Liver (tissue), 9 donors: ENCODE results near the gene PROX1. TPM values are rescaled to one million over a fixed set of nuclear protein-coding genes. Genes with fewer than 3 reads are reported as not detected.

Experiments used
- DNase-seq: peaks from one replicate; pipeline ENCODE4 v3.0.0-alpha.2; 2017; ENCODE audit warnings: low spot score
- H3K27ac ChIP-seq, 2 donors: one replicate each; pipeline ENCODE4 v1.7.0; 2013; ENCODE audit warnings: inconsistent platforms in 2 of 2, low read length in 2 of 2, control low read depth in 1 of 2, low read depth in 1 of 2, mild to moderate bottlenecking in 1 of 2
- H3K27me3 ChIP-seq, 4 donors: one replicate each; pipeline versions ENCODE4 v1.6.1 to v1.7.0; 2013; ENCODE audit warnings: low read length in 3 of 4, inconsistent platforms in 1 of 4, mild to moderate bottlenecking in 1 of 4, moderate library complexity in 1 of 4; ENCODE audit not compliant: control insufficient read depth in 4 of 4, insufficient read depth in 4 of 4
- H3K36me3 ChIP-seq, 4 donors: one replicate each; pipeline versions ENCODE4 v1.6.1 to v1.7.0; 2013; ENCODE audit warnings: low read length in 3 of 4, mild to moderate bottlenecking in 3 of 4, low read depth in 1 of 4, moderate library complexity in 1 of 4; ENCODE audit not compliant: control insufficient read depth in 4 of 4, insufficient read depth in 3 of 4
- H3K4me1 ChIP-seq, 4 donors: one replicate each; pipeline versions ENCODE4 v1.6.1 to v1.7.0; 2013; ENCODE audit warnings: low read length in 3 of 4, mild to moderate bottlenecking in 3 of 4, moderate library complexity in 1 of 4; ENCODE audit not compliant: control insufficient read depth in 4 of 4, insufficient read depth in 4 of 4
- H3K4me3 ChIP-seq, 3 donors: one replicate each; pipeline versions ENCODE4 v1.6.1 to v1.7.0; 2013; ENCODE audit warnings: low read length in 3 of 3, control low read depth in 1 of 3, low read depth in 1 of 3, mild to moderate bottlenecking in 1 of 3
- H3K9ac ChIP-seq, 2 donors: one replicate each; pipeline ENCODE4 v1.7.0; 2013; ENCODE audit warnings: low read length in 2 of 2, mild to moderate bottlenecking in 2 of 2, moderate library complexity in 2 of 2, control low read depth in 1 of 2, low read depth in 1 of 2
- H3K9me3 ChIP-seq, 4 donors: one replicate each; pipeline versions ENCODE4 v1.6.1 to v1.7.0; 2013; ENCODE audit warnings: low read length in 3 of 4; ENCODE audit not compliant: control insufficient read depth in 4 of 4
- EGR1 ChIP-seq, 2 donors: IDR thresholded peaks; 2 replicates each; pipeline ENCODE4 v1.6.1; 2016 to 2018; ENCODE audit warnings: antibody characterized with exemption in 2 of 2, low read depth in 2 of 2
- FOXA1 ChIP-seq: IDR thresholded peaks from 2 replicates; pipeline ENCODE4 v1.6.1; 2016; ENCODE audit warnings: antibody characterized with exemption
- FOXA2 ChIP-seq: IDR thresholded peaks from 2 replicates; pipeline ENCODE4 v1.6.1; 2016; ENCODE audit warnings: antibody characterized with exemption
- GABPA ChIP-seq, 2 donors: IDR thresholded peaks in 1 of 2; conservative IDR thresholded peaks in 1 of 2; 2 replicates each; pipeline ENCODE4 v1.6.1; 2016; ENCODE audit warnings: antibody characterized with exemption in 2 of 2, mild to moderate bottlenecking in 1 of 2, moderate library complexity in 1 of 2
- HNF4A ChIP-seq, 2 donors: conservative IDR thresholded peaks; 2 replicates each; pipeline ENCODE4 v1.6.1; 2016; ENCODE audit warnings: antibody characterized with exemption in 2 of 2, mild to moderate bottlenecking in 2 of 2
- HNF4G ChIP-seq: IDR thresholded peaks from 2 replicates; pipeline ENCODE4 v1.6.1; 2016; ENCODE audit warnings: antibody characterized with exemption
- JUND ChIP-seq, 2 donors: IDR thresholded peaks; 2 replicates each; pipeline ENCODE4 v1.6.1; 2016; ENCODE audit warnings: antibody characterized with exemption in 2 of 2
- NR2F2 ChIP-seq: IDR thresholded peaks from 2 replicates; pipeline ENCODE4 v1.6.1; 2016; ENCODE audit warnings: antibody characterized with exemption
- RAD21 ChIP-seq, 2 donors: IDR thresholded peaks; 2 replicates each; pipeline ENCODE4 v1.6.1; 2016; ENCODE audit warnings: antibody characterized with exemption in 2 of 2, mild to moderate bottlenecking in 2 of 2
- RXRA ChIP-seq, 2 donors: IDR thresholded peaks; 2 replicates each; pipeline ENCODE4 v1.6.1; 2017 to 2018; ENCODE audit warnings: antibody characterized with exemption in 2 of 2, mild to moderate bottlenecking in 1 of 2
- SP1 ChIP-seq: IDR thresholded peaks from 2 replicates; pipeline ENCODE4 v1.6.1; 2018; ENCODE audit warnings: antibody characterized with exemption, mild to moderate bottlenecking
- TAF1 ChIP-seq: conservative IDR thresholded peaks from 2 replicates; pipeline ENCODE4 v1.6.1; 2016; ENCODE audit warnings: antibody characterized with exemption, mild to moderate bottlenecking
- YY1 ChIP-seq: IDR thresholded peaks from 2 replicates; pipeline ENCODE4 v1.6.1; 2016; ENCODE audit warnings: antibody characterized with exemption, mild to moderate bottlenecking
- WGBS: extraction: QIAGEN DNeasy Blood & Tissue Kit; methylation state at CpG from one replicate; pipeline ENCODE4 v1.1.7; 2013; 5-methylcytosine and 5-hydroxymethylcytosine counted together
- polyA plus RNA-seq, 2 donors: library from polyadenylated mRNA; stranded (reverse) in 1 of 2; unstranded in 1 of 2; fragments of 200-250 nt in 1 of 2; fragments of >200 nt in 1 of 2; fragmentation: Nextera tagmentation in 1 of 2; extraction: Ambion mirVana in 1 of 2; gene quantifications; one replicate each; pipeline versions ENCODE4 v1.2.1 to v1.2.3, GENCODE V29; 2013 to 2015
- total RNA-seq, 2 donors: library from RNA; depleted of rRNA; stranded (reverse); fragments of >200 nt; gene quantifications; one replicate each; pipeline ENCODE4 v1.2.3, GENCODE V29; 2014
- TF ChIP-seq, protein P1 (sequence below): IDR thresholded peaks from 2 replicates; pipeline ENCODE4 v1.6.1; 2016; ENCODE audit warnings: antibody characterized with exemption
- TF ChIP-seq, protein P2 (sequence below): IDR thresholded peaks from 2 replicates; pipeline ENCODE4 v1.6.1; 2016; ENCODE audit warnings: antibody characterized with exemption
- TF ChIP-seq, protein P3 (sequence below): IDR thresholded peaks from 2 replicates; pipeline ENCODE4 v1.6.1; 2016; ENCODE audit warnings: antibody characterized with exemption, mild to moderate bottlenecking
- TF ChIP-seq, protein P4 (sequence below): fragments of 150-350 bp; IDR thresholded peaks from 2 replicates; pipeline ENCODE4 v1.5.1; 2017; ENCODE audit warnings: improper control_type of control experiment, low read depth, low read length; ENCODE audit not compliant: missing input control
- donor health status: healthy.
- donor health status: healthy.
- donor health status: healthy.
- donor health status: healthy.
- donor health status: healthy.

Gene PROX1
- total and polyA plus RNA-seq, 4 donors: 18.3 to 101 (median 31.3) TPM

DNA sequence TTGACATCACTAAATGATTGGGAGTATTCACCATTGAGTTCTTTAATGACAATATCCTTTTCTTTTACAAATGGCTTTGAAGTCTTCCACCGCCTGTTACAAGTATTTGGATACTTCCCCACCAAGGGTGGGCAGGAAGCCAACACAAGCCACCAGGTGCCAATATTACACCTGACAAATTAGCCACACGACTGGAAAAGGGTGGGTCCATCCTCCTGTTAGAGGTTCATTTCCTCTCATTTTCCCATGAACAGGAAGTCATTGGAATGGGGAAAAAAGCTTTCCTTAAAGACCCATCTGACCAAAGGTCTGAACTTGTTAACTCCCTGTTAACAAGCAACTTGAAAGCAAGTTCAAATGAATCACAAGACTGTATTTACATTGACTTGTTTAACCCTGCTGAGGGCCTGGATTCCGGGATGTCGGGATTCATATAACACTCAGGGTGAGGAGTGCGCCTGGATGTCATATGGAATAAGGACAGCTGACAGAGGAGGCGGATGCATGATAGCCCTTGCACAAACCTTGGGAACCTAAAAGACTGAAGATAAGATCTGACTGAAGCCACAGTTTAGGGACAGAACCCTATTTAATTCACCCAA, 40.5 kb upstream of the PROX1 start (continued):
- TF ChIP-seq GABPA (IDR thresholded peaks at IDR 0.05 in 1 of 2, conservative IDR thresholded peaks at IDR 0.05 in 1 of 2): no peak
- no peak for TF ChIP-seq NR2F2
- no peak for TF ChIP-seq TAF1
- TF ChIP-seq FOXA1: no peak

DNA sequence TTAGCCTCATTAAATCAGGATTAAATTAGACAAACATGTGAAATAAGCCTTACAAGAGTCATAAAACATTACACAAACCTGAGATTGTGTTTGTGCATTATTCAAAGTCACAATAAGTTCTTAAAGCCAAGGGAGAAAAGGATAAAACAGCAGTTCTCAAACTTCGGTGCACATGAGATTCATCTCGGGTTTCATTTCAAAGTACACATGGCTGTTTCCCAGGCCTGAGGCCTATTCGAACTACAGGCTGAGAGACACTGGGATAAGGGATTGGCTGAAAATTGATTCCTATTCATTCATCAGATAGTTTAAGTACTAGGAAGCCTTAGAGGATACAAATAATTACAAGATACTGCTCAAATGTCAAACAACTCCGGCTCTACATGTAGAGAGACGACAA, 35.9 kb upstream of the PROX1 start:
- WGBS: 62% methylated on average over 5 of the region's 5 CpGs
- Histone ChIP-seq H3K4me3 (no peak overlapping the region), H3K27ac (no peak overlapping the region), H3K27me3 (no peaks in the 10 kb centered on the region), H3K36me3 (no peaks in the 10 kb centered on the region), H3K9me3 (no peaks in the 10 kb centered on the region), H3K4me1 (peaks cover 0 to 17% (median 8%) of the 10 kb centered on the region in 4 donors), H3K9ac (no peak overlapping the region)
- no peak for DNase-seq
- TF ChIP-seq RXRA (IDR thresholded peaks at IDR 0.05): no peak
- no peak for TF ChIP-seq NR2F2
- TF ChIP-seq, protein P1, sequence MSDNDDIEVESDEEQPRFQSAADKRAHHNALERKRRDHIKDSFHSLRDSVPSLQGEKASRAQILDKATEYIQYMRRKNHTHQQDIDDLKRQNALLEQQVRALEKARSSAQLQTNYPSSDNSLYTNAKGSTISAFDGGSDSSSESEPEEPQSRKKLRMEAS: peak; percentile 52
- no peak for TF ChIP-seq YY1
- peak; percentile 8 to 31 for TF ChIP-seq HNF4A (conservative IDR thresholded peaks at IDR 0.05)
- peak in 1 of 2 donors; percentile 7 for TF ChIP-seq RAD21 (IDR thresholded peaks at IDR 0.05)

DNA sequence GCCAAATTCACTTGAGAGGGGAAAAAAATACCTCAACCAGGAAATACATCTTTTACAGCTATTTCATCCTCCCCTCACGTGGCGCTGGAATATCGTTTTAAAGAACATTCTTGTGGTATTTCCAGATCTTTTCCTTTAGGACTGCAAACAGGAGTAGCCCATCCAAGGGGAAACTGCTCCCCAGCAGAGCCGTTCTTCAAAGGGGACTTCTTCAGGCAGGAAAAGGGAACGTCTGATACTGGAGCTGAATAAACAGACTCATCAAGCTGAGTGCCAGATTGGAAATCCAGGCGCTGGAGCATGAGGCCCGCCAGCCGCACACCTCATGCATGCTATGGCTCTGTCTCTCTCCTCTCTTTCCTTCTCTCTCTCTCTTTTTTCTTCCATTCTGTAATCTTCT, 34.0 kb upstream of the PROX1 start:
- peaks cover 1 to 36% (median 22%) of the 10 kb centered on the region in 4 donors for H3K4me1 ChIP-seq
- DNase-seq: no peak
- TF ChIP-seq HNF4G (no peak), GABPA (IDR thresholded peaks at IDR 0.05 in 1 of 2, conservative IDR thresholded peaks at IDR 0.05 in 1 of 2) (no peak), TAF1 (no peak), RAD21 (IDR thresholded peaks at IDR 0.05) (no peak)
- TF ChIP-seq, protein P2, sequence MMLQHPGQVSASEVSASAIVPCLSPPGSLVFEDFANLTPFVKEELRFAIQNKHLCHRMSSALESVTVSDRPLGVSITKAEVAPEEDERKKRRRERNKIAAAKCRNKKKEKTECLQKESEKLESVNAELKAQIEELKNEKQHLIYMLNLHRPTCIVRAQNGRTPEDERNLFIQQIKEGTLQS: no peak
- TF ChIP-seq, protein P1: no peak
- H3K9me3 ChIP-seq: no peaks in the 10 kb centered on the region
- H3K27ac ChIP-seq: no peak overlapping the region
- H3K27me3 ChIP-seq: no peaks in the 10 kb centered on the region
- WGBS: 88% methylated on average over 8 of the region's 8 CpGs
- no peak overlapping the region for H3K9ac ChIP-seq
- no peaks in the 10 kb centered on the region for H3K36me3 ChIP-seq
- H3K4me3 ChIP-seq: no peak overlapping the region

DNA sequence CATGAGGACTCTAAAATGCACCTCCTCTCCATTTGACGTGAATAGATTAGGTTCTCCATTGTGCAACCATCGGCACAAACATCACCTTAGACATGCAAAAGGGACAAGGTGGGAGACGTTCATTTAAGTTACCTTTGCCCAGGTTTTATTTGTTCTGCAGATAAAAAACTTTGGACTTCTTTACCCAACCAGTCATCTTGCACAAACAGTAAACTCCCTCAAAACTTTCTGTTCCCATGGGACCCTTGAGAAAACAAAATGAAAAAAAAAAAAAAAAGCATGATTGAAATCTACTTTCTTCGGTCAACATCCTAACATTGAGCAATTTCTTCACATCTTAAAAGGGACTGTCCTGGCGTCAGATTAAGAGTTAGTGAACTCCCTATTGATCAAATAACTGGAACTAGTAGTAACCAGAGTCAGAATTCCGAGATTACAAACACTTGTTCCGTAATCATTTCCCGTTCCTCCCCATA, 31.4 kb upstream of the PROX1 start:
- no peak for DNase-seq
- no peaks in the 10 kb centered on the region for H3K9me3 ChIP-seq
- peak overlapping the region; percentile 58 to 71 for H3K27ac ChIP-seq
- peak overlapping the region in 1 of 2 donors; percentile 27 for H3K9ac ChIP-seq
- 32% methylated on average over 8 of the region's 8 CpGs for WGBS
- H3K27me3 ChIP-seq: no peaks in the 10 kb centered on the region
- no peak overlapping the region for H3K4me3 ChIP-seq
- no peaks in the 10 kb centered on the region for H3K36me3 ChIP-seq
- H3K4me1 ChIP-seq: peaks cover 1 to 47% (median 26%) of the 10 kb centered on the region in 4 donors
- TF ChIP-seq, protein P1: peak; percentile 74
- TF ChIP-seq, protein P3, sequence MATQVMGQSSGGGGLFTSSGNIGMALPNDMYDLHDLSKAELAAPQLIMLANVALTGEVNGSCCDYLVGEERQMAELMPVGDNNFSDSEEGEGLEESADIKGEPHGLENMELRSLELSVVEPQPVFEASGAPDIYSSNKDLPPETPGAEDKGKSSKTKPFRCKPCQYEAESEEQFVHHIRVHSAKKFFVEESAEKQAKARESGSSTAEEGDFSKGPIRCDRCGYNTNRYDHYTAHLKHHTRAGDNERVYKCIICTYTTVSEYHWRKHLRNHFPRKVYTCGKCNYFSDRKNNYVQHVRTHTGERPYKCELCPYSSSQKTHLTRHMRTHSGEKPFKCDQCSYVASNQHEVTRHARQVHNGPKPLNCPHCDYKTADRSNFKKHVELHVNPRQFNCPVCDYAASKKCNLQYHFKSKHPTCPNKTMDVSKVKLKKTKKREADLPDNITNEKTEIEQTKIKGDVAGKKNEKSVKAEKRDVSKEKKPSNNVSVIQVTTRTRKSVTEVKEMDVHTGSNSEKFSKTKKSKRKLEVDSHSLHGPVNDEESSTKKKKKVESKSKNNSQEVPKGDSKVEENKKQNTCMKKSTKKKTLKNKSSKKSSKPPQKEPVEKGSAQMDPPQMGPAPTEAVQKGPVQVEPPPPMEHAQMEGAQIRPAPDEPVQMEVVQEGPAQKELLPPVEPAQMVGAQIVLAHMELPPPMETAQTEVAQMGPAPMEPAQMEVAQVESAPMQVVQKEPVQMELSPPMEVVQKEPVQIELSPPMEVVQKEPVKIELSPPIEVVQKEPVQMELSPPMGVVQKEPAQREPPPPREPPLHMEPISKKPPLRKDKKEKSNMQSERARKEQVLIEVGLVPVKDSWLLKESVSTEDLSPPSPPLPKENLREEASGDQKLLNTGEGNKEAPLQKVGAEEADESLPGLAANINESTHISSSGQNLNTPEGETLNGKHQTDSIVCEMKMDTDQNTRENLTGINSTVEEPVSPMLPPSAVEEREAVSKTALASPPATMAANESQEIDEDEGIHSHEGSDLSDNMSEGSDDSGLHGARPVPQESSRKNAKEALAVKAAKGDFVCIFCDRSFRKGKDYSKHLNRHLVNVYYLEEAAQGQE: peak; percentile 29
- TF ChIP-seq RXRA (IDR thresholded peaks at IDR 0.05) (peak; percentile 85 to 91), SP1 (peak; percentile 84), FOXA2 (peak; percentile 35), YY1 (peak; percentile 65), NR2F2 (no peak), JUND (IDR thresholded peaks at IDR 0.05) (peak; percentile 71 to 94), EGR1 (IDR thresholded peaks at IDR 0.05; ENCODE audit: low read depth in 2 of 2) (peak in 1 of 2 donors; percentile 44), FOXA1 (peak; percentile 12), RAD21 (IDR thresholded peaks at IDR 0.05) (peak; percentile 49 to 50), HNF4A (conservative IDR thresholded peaks at IDR 0.05) (peak; percentile 91 to 92), TAF1 (no peak), GABPA (IDR thresholded peaks at IDR 0.05 in 1 of 2, conservative IDR thresholded peaks at IDR 0.05 in 1 of 2) (no peak)
- TF ChIP-seq, protein P2: no peak
- TF ChIP-seq, protein P4, sequence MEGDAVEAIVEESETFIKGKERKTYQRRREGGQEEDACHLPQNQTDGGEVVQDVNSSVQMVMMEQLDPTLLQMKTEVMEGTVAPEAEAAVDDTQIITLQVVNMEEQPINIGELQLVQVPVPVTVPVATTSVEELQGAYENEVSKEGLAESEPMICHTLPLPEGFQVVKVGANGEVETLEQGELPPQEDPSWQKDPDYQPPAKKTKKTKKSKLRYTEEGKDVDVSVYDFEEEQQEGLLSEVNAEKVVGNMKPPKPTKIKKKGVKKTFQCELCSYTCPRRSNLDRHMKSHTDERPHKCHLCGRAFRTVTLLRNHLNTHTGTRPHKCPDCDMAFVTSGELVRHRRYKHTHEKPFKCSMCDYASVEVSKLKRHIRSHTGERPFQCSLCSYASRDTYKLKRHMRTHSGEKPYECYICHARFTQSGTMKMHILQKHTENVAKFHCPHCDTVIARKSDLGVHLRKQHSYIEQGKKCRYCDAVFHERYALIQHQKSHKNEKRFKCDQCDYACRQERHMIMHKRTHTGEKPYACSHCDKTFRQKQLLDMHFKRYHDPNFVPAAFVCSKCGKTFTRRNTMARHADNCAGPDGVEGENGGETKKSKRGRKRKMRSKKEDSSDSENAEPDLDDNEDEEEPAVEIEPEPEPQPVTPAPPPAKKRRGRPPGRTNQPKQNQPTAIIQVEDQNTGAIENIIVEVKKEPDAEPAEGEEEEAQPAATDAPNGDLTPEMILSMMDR: no peak
